Osteocyte (in vitro differentiated cells): ENCODE results near the gene BCAN. TPM values are rescaled to one million over a fixed set of nuclear protein-coding genes. Genes with fewer than 3 reads are reported as not detected.

Experiments used
- DNase-seq: peaks from one replicate; pipeline ENCODE4 v3.0.0; 2021; ENCODE audit warnings: mixed read lengths; ENCODE audit not compliant: unreplicated experiment; ENCODE audit errors: extremely low spot score
- H3K27ac Mint-ChIP-seq: one replicate; pipeline ENCODE4 v1.8.0; 2021; ENCODE audit warnings: mild to moderate bottlenecking, mixed read lengths; ENCODE audit not compliant: unreplicated experiment
- H3K27me3 Mint-ChIP-seq: one replicate; pipeline ENCODE4 v1.8.0; 2021; ENCODE audit warnings: mixed read lengths; ENCODE audit not compliant: unreplicated experiment
- H3K36me3 Mint-ChIP-seq: one replicate; pipeline ENCODE4 v1.8.0; 2021; ENCODE audit warnings: mixed read lengths; ENCODE audit not compliant: unreplicated experiment
- H3K4me1 Mint-ChIP-seq: one replicate; pipeline ENCODE4 v1.8.0; 2021; ENCODE audit warnings: mixed read lengths; ENCODE audit not compliant: unreplicated experiment
- H3K4me3 Mint-ChIP-seq: one replicate; pipeline ENCODE4 v1.8.0; 2021; ENCODE audit warnings: mild to moderate bottlenecking, moderate library complexity, mixed read lengths; ENCODE audit not compliant: unreplicated experiment
- H3K9me3 Mint-ChIP-seq: one replicate; pipeline ENCODE4 v1.8.0; 2021; ENCODE audit warnings: mixed read lengths; ENCODE audit not compliant: unreplicated experiment
- total RNA-seq: library from RNA; stranded (reverse); gene quantifications from 2 replicates; pipeline ENCODE4 v1.2.1, GENCODE V29; 2021
- TF ChIP-seq, protein P1 (sequence below): fragments of 200-600 bp; sonication (generic); IDR thresholded peaks from 2 replicates; pipeline ENCODE4 v1.5.0; 2021; ENCODE audit warnings: antibody characterized with exemption, mild to moderate bottlenecking, moderate library complexity

Gene BCAN
- total RNA-seq, 1 donor from 2014 or later = 0.43 TPM

- Mint-ChIP-seq H3K4me3 (no peak overlapping the region), H3K4me1 (peaks cover 62% of the 10 kb centered on the region), H3K9me3 (no peaks in the 10 kb centered on the region), H3K27me3 (peaks cover 33% of the 10 kb centered on the region), H3K36me3 (no peaks in the 10 kb centered on the region), H3K27ac (peak overlapping the region; percentile 91)
- no peak for DNase-seq
- TF ChIP-seq, protein P1, sequence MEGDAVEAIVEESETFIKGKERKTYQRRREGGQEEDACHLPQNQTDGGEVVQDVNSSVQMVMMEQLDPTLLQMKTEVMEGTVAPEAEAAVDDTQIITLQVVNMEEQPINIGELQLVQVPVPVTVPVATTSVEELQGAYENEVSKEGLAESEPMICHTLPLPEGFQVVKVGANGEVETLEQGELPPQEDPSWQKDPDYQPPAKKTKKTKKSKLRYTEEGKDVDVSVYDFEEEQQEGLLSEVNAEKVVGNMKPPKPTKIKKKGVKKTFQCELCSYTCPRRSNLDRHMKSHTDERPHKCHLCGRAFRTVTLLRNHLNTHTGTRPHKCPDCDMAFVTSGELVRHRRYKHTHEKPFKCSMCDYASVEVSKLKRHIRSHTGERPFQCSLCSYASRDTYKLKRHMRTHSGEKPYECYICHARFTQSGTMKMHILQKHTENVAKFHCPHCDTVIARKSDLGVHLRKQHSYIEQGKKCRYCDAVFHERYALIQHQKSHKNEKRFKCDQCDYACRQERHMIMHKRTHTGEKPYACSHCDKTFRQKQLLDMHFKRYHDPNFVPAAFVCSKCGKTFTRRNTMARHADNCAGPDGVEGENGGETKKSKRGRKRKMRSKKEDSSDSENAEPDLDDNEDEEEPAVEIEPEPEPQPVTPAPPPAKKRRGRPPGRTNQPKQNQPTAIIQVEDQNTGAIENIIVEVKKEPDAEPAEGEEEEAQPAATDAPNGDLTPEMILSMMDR = no peak
Measured at GRCh38 chr1:156658945-156659574, 17.1 kb downstream of the BCAN start.

DNA sequence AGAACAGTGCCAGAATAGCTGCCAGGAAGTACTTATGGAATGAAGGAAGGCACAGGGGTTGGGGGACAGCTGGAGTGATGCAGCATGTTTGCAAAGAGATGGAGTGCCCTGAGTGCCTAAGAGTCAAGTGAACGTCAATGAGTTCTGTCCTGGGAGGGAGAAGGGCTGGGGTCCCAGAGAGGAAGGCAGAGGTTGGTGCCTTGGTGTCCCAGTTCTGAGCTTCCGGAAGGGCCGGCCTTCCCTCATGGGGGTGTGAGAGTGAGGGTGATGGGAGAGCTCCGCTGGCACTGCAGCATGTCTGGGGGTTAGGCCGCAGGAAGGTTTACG, 17.7 kb downstream of the BCAN start:
- no peak for DNase-seq
- no peaks in the 10 kb centered on the region for H3K36me3 Mint-ChIP-seq
- TF ChIP-seq, protein P1 = no peak
- H3K9me3 Mint-ChIP-seq = no peaks in the 10 kb centered on the region
- H3K4me3 Mint-ChIP-seq = peak overlapping the region; percentile 58
- H3K27me3 Mint-ChIP-seq = peaks cover 27% of the 10 kb centered on the region
- peak overlapping the region; percentile 91 for H3K27ac Mint-ChIP-seq
- peaks cover 67% of the 10 kb centered on the region for H3K4me1 Mint-ChIP-seq

- TF ChIP-seq, protein P1 = peak; percentile 98
- H3K9me3 Mint-ChIP-seq = no peaks in the 10 kb centered on the region
- peak; percentile 99 for DNase-seq
- H3K27ac Mint-ChIP-seq = peak overlapping the region; percentile 91
- peaks cover 72% of the 10 kb centered on the region for H3K4me1 Mint-ChIP-seq
- H3K4me3 Mint-ChIP-seq = peak overlapping the region; percentile 58
- peaks cover 23% of the 10 kb centered on the region for H3K27me3 Mint-ChIP-seq
- H3K36me3 Mint-ChIP-seq = no peaks in the 10 kb centered on the region
Measured at GRCh38 chr1:156659988-156660751, 18.3 kb downstream of the BCAN start.

DNA sequence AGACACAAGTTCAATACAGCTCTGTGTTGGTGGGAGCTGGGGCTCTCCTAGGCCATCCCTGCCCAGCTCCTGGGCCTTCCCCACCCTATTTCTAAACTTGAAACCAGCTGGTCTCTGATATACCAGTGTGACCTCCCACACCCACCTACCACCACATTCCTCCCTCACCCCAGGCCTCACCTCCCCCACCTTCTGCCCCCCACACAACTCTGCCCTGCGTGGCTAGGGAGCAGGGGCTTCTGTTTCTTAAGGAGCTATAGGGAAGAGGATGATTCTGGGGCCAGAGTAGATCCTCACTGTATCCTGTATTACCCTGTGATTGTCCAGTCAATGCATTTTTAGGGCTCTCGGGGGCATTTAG, 18.8 kb downstream of the BCAN start:
- no peak for DNase-seq
- Mint-ChIP-seq H3K27me3 (peaks cover 17% of the 10 kb centered on the region), H3K4me3 (no peak overlapping the region), H3K27ac (peak overlapping the region; percentile 91), H3K36me3 (no peaks in the 10 kb centered on the region), H3K9me3 (no peaks in the 10 kb centered on the region), H3K4me1 (peaks cover 77% of the 10 kb centered on the region)
- TF ChIP-seq, protein P1 = no peak

GRCh38 chr1:156662005-156662799, 20.3 kb downstream of the BCAN start:
- no peak overlapping the region for H3K4me3 Mint-ChIP-seq

More at GRCh38 chr1:156662005-156662799, 20.3 kb downstream of the BCAN start:
- TF ChIP-seq, protein P1 = no peak
- peaks cover 76% of the 10 kb centered on the region for H3K4me1 Mint-ChIP-seq
- peaks cover 3% of the 10 kb centered on the region for H3K27me3 Mint-ChIP-seq
- DNase-seq = no peak
- H3K36me3 Mint-ChIP-seq = no peaks in the 10 kb centered on the region
- no peaks in the 10 kb centered on the region for H3K9me3 Mint-ChIP-seq
- peak overlapping the region; percentile 91 for H3K27ac Mint-ChIP-seq
